ENCODE results near the gene RNFT2. TPM values are rescaled to one million over a fixed set of nuclear protein-coding genes. Genes with fewer than 3 reads are reported as not detected.

The RNFT2 gene
- total RNA-seq, 1 experiment from 2014 or later = 34.9 TPM

GRCh38 chr12:116735084-116735483, 3.0 kb upstream of the RNFT2 start:
- no peaks in the 10 kb centered on the region for H3K27me3 ChIP-seq (ENCODE audit: insufficient read depth, low read length)
- no peaks in the 10 kb centered on the region for H3K9me3 ChIP-seq (ENCODE audit: control insufficient read depth in 1 of 2, insufficient read depth in 1 of 2, low read depth in 1 of 2, low read length in 2 of 2)
- no peaks in the 10 kb centered on the region for H4K20me1 ChIP-seq (ENCODE audit: insufficient read depth)
- no peak overlapping the region for H3K4me3 ChIP-seq (replicated peaks in 1 of 2; ENCODE audit: low read depth in 1 of 2, low read length in 2 of 2)
- intact Hi-C loops (cut with micrococcal nuclease) = no loop called here
- TF ChIP-seq ZNF274 (IDR thresholded peaks at IDR 0.05; ENCODE audit: low read depth, low read length) = no peak
- no peak for TF ChIP-seq MAX (IDR thresholded peaks at IDR 0.05)
- TF ChIP-seq ELF1 (IDR thresholded peaks at IDR 0.05; ENCODE audit: borderline replicate concordance, low read depth) = no peak
- no peak for TF ChIP-seq CBX3 (IDR thresholded peaks at IDR 0.05; ENCODE audit: low read depth)
- TF ChIP-seq SRF (IDR thresholded peaks at IDR 0.05; ENCODE audit: low read depth) = no peak
- TF ChIP-seq CEBPB (IDR thresholded peaks at IDR 0.05; ENCODE audit: low read depth) = no peak
- no peak for TF ChIP-seq EZH2phosphoT487 (IDR thresholded peaks at IDR 0.05; ENCODE audit: borderline replicate concordance)
- TF ChIP-seq YY1 (IDR thresholded peaks at IDR 0.05; ENCODE audit: extremely low read depth, insufficient replicate concordance, low read depth, low read length) = no peak
- no peak for TF ChIP-seq EZH2 (IDR thresholded peaks at IDR 0.05)
- TF ChIP-seq SP1 (IDR thresholded peaks at IDR 0.05; ENCODE audit: low read depth) = no peak
- TF ChIP-seq, protein P1, sequence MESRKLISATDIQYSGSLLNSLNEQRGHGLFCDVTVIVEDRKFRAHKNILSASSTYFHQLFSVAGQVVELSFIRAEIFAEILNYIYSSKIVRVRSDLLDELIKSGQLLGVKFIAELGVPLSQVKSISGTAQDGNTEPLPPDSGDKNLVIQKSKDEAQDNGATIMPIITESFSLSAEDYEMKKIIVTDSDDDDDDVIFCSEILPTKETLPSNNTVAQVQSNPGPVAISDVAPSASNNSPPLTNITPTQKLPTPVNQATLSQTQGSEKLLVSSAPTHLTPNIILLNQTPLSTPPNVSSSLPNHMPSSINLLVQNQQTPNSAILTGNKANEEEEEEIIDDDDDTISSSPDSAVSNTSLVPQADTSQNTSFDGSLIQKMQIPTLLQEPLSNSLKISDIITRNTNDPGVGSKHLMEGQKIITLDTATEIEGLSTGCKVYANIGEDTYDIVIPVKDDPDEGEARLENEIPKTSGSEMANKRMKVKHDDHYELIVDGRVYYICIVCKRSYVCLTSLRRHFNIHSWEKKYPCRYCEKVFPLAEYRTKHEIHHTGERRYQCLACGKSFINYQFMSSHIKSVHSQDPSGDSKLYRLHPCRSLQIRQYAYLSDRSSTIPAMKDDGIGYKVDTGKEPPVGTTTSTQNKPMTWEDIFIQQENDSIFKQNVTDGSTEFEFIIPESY (IDR thresholded peaks at IDR 0.05; ENCODE audit: extremely low read depth, insufficient replicate concordance, low read length) = no peak
- TF ChIP-seq, protein P2, sequence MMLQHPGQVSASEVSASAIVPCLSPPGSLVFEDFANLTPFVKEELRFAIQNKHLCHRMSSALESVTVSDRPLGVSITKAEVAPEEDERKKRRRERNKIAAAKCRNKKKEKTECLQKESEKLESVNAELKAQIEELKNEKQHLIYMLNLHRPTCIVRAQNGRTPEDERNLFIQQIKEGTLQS (IDR thresholded peaks at IDR 0.05) = no peak
- TF ChIP-seq, protein P3, sequence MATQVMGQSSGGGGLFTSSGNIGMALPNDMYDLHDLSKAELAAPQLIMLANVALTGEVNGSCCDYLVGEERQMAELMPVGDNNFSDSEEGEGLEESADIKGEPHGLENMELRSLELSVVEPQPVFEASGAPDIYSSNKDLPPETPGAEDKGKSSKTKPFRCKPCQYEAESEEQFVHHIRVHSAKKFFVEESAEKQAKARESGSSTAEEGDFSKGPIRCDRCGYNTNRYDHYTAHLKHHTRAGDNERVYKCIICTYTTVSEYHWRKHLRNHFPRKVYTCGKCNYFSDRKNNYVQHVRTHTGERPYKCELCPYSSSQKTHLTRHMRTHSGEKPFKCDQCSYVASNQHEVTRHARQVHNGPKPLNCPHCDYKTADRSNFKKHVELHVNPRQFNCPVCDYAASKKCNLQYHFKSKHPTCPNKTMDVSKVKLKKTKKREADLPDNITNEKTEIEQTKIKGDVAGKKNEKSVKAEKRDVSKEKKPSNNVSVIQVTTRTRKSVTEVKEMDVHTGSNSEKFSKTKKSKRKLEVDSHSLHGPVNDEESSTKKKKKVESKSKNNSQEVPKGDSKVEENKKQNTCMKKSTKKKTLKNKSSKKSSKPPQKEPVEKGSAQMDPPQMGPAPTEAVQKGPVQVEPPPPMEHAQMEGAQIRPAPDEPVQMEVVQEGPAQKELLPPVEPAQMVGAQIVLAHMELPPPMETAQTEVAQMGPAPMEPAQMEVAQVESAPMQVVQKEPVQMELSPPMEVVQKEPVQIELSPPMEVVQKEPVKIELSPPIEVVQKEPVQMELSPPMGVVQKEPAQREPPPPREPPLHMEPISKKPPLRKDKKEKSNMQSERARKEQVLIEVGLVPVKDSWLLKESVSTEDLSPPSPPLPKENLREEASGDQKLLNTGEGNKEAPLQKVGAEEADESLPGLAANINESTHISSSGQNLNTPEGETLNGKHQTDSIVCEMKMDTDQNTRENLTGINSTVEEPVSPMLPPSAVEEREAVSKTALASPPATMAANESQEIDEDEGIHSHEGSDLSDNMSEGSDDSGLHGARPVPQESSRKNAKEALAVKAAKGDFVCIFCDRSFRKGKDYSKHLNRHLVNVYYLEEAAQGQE (IDR thresholded peaks at IDR 0.05; ENCODE audit: low read depth) = no peak
- no peak for TF ChIP-seq RAD21 (IDR thresholded peaks at IDR 0.05; ENCODE audit: low read depth)
- no peak for TF ChIP-seq ZFX (IDR thresholded peaks at IDR 0.05)
- no peak for TF ChIP-seq SIN3A (IDR thresholded peaks at IDR 0.05; ENCODE audit: low read depth)
- no peak for TF ChIP-seq POLR2AphosphoS5 (IDR thresholded peaks at IDR 0.05; ENCODE audit: low read depth, low read length)
- TF ChIP-seq JUND (IDR thresholded peaks at IDR 0.05) = no peak
- no peak for TF ChIP-seq FOSL1 (IDR thresholded peaks at IDR 0.05; ENCODE audit: low read depth)
- no peak for TF ChIP-seq EGR1 (IDR thresholded peaks at IDR 0.05; ENCODE audit: low read depth)
- ATAC-seq (no peak), DNase-seq (ENCODE audit: low read depth, low spot score) (no peak)
- BruUV-seq (replicated peaks) = TSS peak; percentile 12
- H3K36me3 ChIP-seq (ENCODE audit: control insufficient read depth in 1 of 2, insufficient read depth in 2 of 2, low read length in 2 of 2) = peaks cover 5 to 6% of the 10 kb centered on the region in 2 experiments; a peak in 2 of 4 replicates
- H3K4me1 ChIP-seq (ENCODE audit: control insufficient read depth in 1 of 2, insufficient read depth in 2 of 2, low read length in 2 of 2) = peaks cover 11 to 21% of the 10 kb centered on the region in 2 experiments
- H3K4me2 ChIP-seq (ENCODE audit: low read length) = no peak overlapping the region
- RAD21 ChIA-PET (ENCODE audit: low non-redundant PET in 1 of 2, low total read pairs in 2 of 2, uncharacterized antibody in 2 of 2, unreplicated experiment in 2 of 2) = no interaction called here
- CTCF ChIA-PET = no interaction called here
- H3K9ac ChIP-seq (ENCODE audit: low read length) = no peak overlapping the region
- no peaks in the 10 kb centered on the region for H3K9me2 ChIP-seq (ENCODE audit: insufficient read depth)
- H3K79me2 ChIP-seq (ENCODE audit: insufficient read depth, low read length) = peaks cover 41% of the 10 kb centered on the region
- H3K27ac ChIP-seq (ENCODE audit: low read depth, low read length) = no peak overlapping the region
- no peak overlapping the region for H2AFZ ChIP-seq (ENCODE audit: low read depth, low read length, poor library complexity, severe bottlenecking)
- POLR2A ChIA-PET = no interaction called here

Measured in HCT116 (cell line).